Mesendoderm (in vitro differentiated cells): Measurements from ENCODE around the gene FUOM.

Experiments
- DNase-seq: peaks from one replicate; pipeline ENCODE4 v3.0.0; 2013
- H2AK5ac ChIP-seq: 2 replicates; pipeline ENCODE4 v1.6.1; 2013; ENCODE audit warnings: low read length, inconsistent platforms
- H2BK120ac ChIP-seq: 2 replicates; pipeline ENCODE4 v1.6.1; 2013; ENCODE audit warnings: low read depth, mild to moderate bottlenecking, low read length, moderate library complexity, mixed read lengths
- H2BK15ac ChIP-seq: replicated peaks from 2 replicates; pipeline ENCODE4 v1.6.1; 2013; ENCODE audit warnings: low read depth, mild to moderate bottlenecking, moderate library complexity
- H2BK5ac ChIP-seq: 2 replicates; pipeline ENCODE4 v1.6.1; 2013; ENCODE audit warnings: low read length, inconsistent platforms
- H3K18ac ChIP-seq: 2 replicates; pipeline ENCODE4 v1.6.1; 2013; ENCODE audit warnings: mild to moderate bottlenecking, low read length, mixed read lengths
- H3K23ac ChIP-seq: one replicate; pipeline ENCODE4 v1.6.1; 2013; ENCODE audit warnings: low read length
- H3K27ac ChIP-seq: 2 replicates; pipeline ENCODE4 v1.5.1; 2013; ENCODE audit warnings: low read depth, mild to moderate bottlenecking, inconsistent platforms, low read length, moderate library complexity
- H3K27me3 ChIP-seq: 2 replicates; pipeline ENCODE4 v1.6.1; 2013; ENCODE audit warnings: low read length, control low read depth, mild to moderate bottlenecking, inconsistent platforms; ENCODE audit not compliant: insufficient read depth, poor library complexity
- H3K36me3 ChIP-seq: 2 replicates; pipeline ENCODE4 v1.6.1; 2013; ENCODE audit warnings: low read length, inconsistent platforms; ENCODE audit not compliant: control insufficient read depth, insufficient read depth
- H3K4ac ChIP-seq: one replicate; pipeline ENCODE4 v1.6.1; 2013; ENCODE audit warnings: low read depth, mild to moderate bottlenecking, low read length, moderate library complexity
- H3K4me1 ChIP-seq: 2 replicates; pipeline ENCODE4 v1.6.1; 2013; ENCODE audit warnings: low read depth, low read length, inconsistent platforms; ENCODE audit not compliant: control insufficient read depth
- H3K4me2 ChIP-seq: 2 replicates; pipeline ENCODE4 v1.6.1; 2013; ENCODE audit warnings: low read length
- H3K4me3 ChIP-seq: 2 replicates; pipeline ENCODE4 v1.5.1; 2013; ENCODE audit warnings: mild to moderate bottlenecking, low read length
- H3K56ac ChIP-seq: one replicate; pipeline ENCODE4 v1.6.1; 2013; ENCODE audit warnings: low read length
- H3K79me1 ChIP-seq: 2 replicates; pipeline ENCODE4 v1.6.1; 2013; ENCODE audit warnings: low read length, inconsistent platforms
- H3K79me2 ChIP-seq: 2 replicates; pipeline ENCODE4 v1.6.1; 2013; ENCODE audit warnings: mild to moderate bottlenecking, low read length; ENCODE audit not compliant: control insufficient read depth, insufficient read depth
- H3K9ac ChIP-seq: 2 replicates; pipeline ENCODE4 v1.6.1; 2013; ENCODE audit warnings: low read length, inconsistent platforms
- H4K5ac ChIP-seq: one replicate; pipeline ENCODE4 v1.6.1; 2013; ENCODE audit warnings: low read length
- H4K8ac ChIP-seq: one replicate; pipeline ENCODE4 v1.6.1; 2013; ENCODE audit warnings: low read depth, mild to moderate bottlenecking, control low read depth, low read length, moderate library complexity
- WGBS: extraction: QIAGEN DNeasy Blood & Tissue Kit; methylation state at CpG from one replicate; pipeline ENCODE4 v1.1.7; 2013; ENCODE audit warnings: low lambda C conversion rate, missing lambda C conversion rate; ENCODE audit not compliant: insufficient coverage; ENCODE audit errors: extremely low coverage; 5-methylcytosine and 5-hydroxymethylcytosine counted together

Gene FUOM

GRCh38 chr10:133329491-133330202, 28.2 kb downstream of the FUOM start:
- Histone ChIP-seq H3K27me3 (peaks cover 27% of the 10 kb centered on the region), H2BK15ac (no peak overlapping the region), H3K56ac (no peak overlapping the region), H3K18ac (no peak overlapping the region), H3K79me1 (no peaks in the 10 kb centered on the region), H3K4me1 (no peaks in the 10 kb centered on the region), H4K5ac (no peak overlapping the region), H3K27ac (no peak overlapping the region), H2BK120ac (no peak overlapping the region), H2BK5ac (no peak overlapping the region), H3K79me2 (no peaks in the 10 kb centered on the region), H3K23ac (no peak overlapping the region), H3K36me3 (no peaks in the 10 kb centered on the region), H4K8ac (no peak overlapping the region), H3K9ac (no peak overlapping the region), H3K4me3 (no peak overlapping the region), H2AK5ac (no peak overlapping the region), H3K4me2 (peak overlapping the region; percentile 13), H3K4ac (no peak overlapping the region)
- DNase-seq: peak; percentile 87
- WGBS: no CpG with 5 or more reads among the region's 37 CpGs

- Histone ChIP-seq H3K79me1 (no peaks in the 10 kb centered on the region), H4K5ac (no peak overlapping the region), H3K36me3 (no peaks in the 10 kb centered on the region), H3K4me1 (no peaks in the 10 kb centered on the region), H3K4me2 (no peak overlapping the region), H2BK120ac (no peak overlapping the region), H3K23ac (no peak overlapping the region), H3K27me3 (peaks cover 24% of the 10 kb centered on the region), H4K8ac (no peak overlapping the region), H3K79me2 (no peaks in the 10 kb centered on the region), H3K56ac (no peak overlapping the region), H3K4me3 (no peak overlapping the region), H2BK5ac (no peak overlapping the region), H3K18ac (no peak overlapping the region), H3K9ac (no peak overlapping the region), H3K27ac (no peak overlapping the region), H3K4ac (no peak overlapping the region), H2BK15ac (no peak overlapping the region), H2AK5ac (no peak overlapping the region)
- no peak for DNase-seq
- WGBS: no CpG with 5 or more reads among the region's 15 CpGs
Observed at GRCh38 chr10:133328358-133329343, 29.2 kb downstream of the FUOM start.

- Histone ChIP-seq H3K4me2 (no peak overlapping the region), H4K8ac (no peak overlapping the region), H3K79me2 (no peaks in the 10 kb centered on the region), H3K27ac (no peak overlapping the region), H2BK120ac (no peak overlapping the region), H3K27me3 (peaks cover 22% of the 10 kb centered on the region), H3K9ac (no peak overlapping the region), H3K4ac (no peak overlapping the region), H3K4me1 (no peaks in the 10 kb centered on the region), H3K36me3 (no peaks in the 10 kb centered on the region), H3K23ac (no peak overlapping the region), H2BK5ac (no peak overlapping the region), H2BK15ac (no peak overlapping the region), H3K18ac (no peak overlapping the region), H3K56ac (peak overlapping the region; percentile 25), H3K4me3 (no peak overlapping the region), H2AK5ac (no peak overlapping the region), H4K5ac (no peak overlapping the region), H3K79me1 (no peaks in the 10 kb centered on the region)
- WGBS: no CpG with 5 or more reads among the region's 12 CpGs
- DNase-seq: no peak
Observed at GRCh38 chr10:133327651-133328357, 30.0 kb downstream of the FUOM start.

DNA sequence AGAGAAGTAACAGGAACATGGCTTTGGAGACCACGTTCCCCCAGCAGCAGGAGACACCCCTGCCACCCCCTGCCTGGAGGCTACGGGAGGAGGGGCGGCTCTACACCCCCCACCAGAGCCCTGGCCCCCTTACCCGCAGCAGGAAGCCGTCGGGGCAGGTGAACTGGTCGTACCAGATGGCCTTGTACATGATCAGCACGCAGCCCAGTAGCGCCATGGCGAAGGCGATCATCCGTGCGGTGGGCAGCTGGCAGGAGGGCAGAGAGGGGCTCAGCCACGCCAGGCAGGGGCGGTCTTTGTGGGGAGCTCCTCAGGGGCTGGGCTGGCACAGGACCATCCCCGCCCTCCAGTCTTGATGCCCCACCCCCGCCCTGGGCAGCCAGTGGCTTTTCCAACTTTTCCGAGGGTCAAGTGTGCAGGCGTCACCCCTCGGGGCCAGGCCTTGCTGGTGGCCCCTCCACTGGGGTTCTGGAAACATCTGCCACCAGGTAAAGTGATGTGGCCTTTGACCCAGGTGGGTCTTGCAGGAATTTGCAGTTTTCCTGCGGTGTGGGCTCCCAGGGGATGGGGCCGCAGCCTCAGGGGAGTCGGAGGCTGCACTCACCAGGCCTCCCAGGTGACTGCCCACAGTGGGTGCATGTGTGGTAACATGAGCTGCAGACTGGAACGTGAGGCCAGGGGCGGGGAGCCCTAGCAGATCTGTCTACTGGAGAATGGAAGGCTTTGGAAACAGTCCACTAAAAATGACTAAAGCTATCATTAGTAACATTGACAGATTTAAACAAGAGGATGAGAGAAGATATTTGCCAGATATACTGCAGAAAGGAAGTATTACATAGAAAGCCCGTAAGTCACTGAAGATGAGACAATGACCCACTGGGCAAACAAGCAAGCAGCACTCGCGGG, 30.8 kb downstream of the FUOM start:
- no CpG with 5 or more reads among the region's 28 CpGs for WGBS
- H3K56ac ChIP-seq: no peak overlapping the region
- no peaks in the 10 kb centered on the region for H3K79me1 ChIP-seq
- H3K79me2 ChIP-seq: no peaks in the 10 kb centered on the region
- no peak overlapping the region for H3K4me2 ChIP-seq
- H3K9ac ChIP-seq: no peak overlapping the region
- H4K5ac ChIP-seq: no peak overlapping the region
- H3K27ac ChIP-seq: no peak overlapping the region
- H3K4me3 ChIP-seq: no peak overlapping the region
- H4K8ac ChIP-seq: no peak overlapping the region
- H2BK15ac ChIP-seq: no peak overlapping the region
- H3K4me1 ChIP-seq: no peaks in the 10 kb centered on the region
- H3K18ac ChIP-seq: no peak overlapping the region
- H3K27me3 ChIP-seq: peaks cover 16% of the 10 kb centered on the region
- H3K36me3 ChIP-seq: no peaks in the 10 kb centered on the region
- no peak overlapping the region for H3K23ac ChIP-seq
- no peak for DNase-seq
- H2BK5ac ChIP-seq: no peak overlapping the region
- H2BK120ac ChIP-seq: no peak overlapping the region
- H2AK5ac ChIP-seq: no peak overlapping the region
- no peak overlapping the region for H3K4ac ChIP-seq

DNA sequence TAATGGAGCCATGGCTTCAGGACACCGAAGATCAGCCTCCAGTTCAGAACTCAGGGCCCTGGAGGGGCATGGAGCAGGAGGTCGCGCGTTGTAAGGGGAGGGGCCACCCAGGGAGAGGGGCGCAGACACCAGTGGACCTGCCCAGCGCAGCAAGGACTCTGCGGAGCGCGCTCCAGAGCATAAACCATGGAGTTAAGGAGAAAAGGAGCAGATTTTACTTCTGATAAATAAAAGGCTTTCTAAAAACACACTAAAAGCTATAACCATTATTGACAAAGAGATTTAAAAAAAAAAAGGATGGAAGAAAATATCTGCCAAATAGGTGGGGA, 31.6 kb downstream of the FUOM start:
- Histone ChIP-seq H3K23ac (no peak overlapping the region), H3K36me3 (no peaks in the 10 kb centered on the region), H3K79me1 (no peaks in the 10 kb centered on the region), H4K8ac (no peak overlapping the region), H3K9ac (peak overlapping the region; percentile 48), H3K79me2 (no peaks in the 10 kb centered on the region), H3K56ac (peak overlapping the region; percentile 62), H2BK5ac (no peak overlapping the region), H3K18ac (no peak overlapping the region), H3K27me3 (peaks cover 14% of the 10 kb centered on the region), H2BK120ac (no peak overlapping the region), H3K4ac (no peak overlapping the region), H2AK5ac (no peak overlapping the region), H2BK15ac (no peak overlapping the region), H4K5ac (no peak overlapping the region), H3K27ac (no peak overlapping the region), H3K4me1 (no peaks in the 10 kb centered on the region), H3K4me3 (no peak overlapping the region), H3K4me2 (peak overlapping the region; percentile 36)
- WGBS: no CpG with 5 or more reads among the region's 9 CpGs
- no peak for DNase-seq
